ENCODE measurements around the gene IQGAP1. TPM values are rescaled to one million over a fixed set of nuclear protein-coding genes. Genes with fewer than 3 reads are reported as not detected.

The IQGAP1 gene
- total RNA-seq, 1 experiment from 2014 or later = 72.4 TPM

DNA sequence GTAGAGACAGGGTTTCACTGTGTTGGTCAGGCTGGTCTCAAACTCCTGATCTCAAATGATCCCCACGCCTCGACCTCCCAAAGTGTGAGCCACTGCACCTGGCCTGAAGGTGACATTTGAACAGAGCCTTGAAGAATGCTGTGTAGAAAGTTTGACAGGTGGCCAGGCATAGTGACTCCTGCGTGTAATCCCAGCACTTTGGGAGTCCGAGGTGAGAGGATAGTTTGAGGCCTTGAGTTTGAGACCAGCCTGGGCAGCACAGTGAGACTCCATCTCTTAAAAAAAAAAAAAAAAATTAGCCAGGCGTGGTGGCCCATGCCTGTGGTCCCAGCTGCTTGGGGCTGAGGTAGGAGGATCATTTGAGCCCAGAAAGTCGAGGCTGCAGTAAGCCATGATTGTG, 1.5 kb downstream of the IQGAP1 start:
- H3K14ac ChIP-seq (ENCODE audit: insufficient read depth, low read length) = no peak overlapping the region
- Mint-ChIP-seq H3K27me3 (ENCODE audit: low read depth) (no peaks in the 10 kb centered on the region), H3K27ac (peak overlapping the region in 1 of 3 experiments; percentile 13; a peak in 3 of 7 replicates), H3K9me3 (no peaks in the 10 kb centered on the region), H3K4me1 (peaks cover 53 to 56% of the 10 kb centered on the region in 2 experiments), H3K36me3 (ENCODE audit: insufficient read depth in 1 of 3, low read depth in 3 of 3) (peaks cover 4 to 20% (median 8%) of the 10 kb centered on the region in 3 experiments; a peak in 5 of 7 replicates), H3K4me3 (peak overlapping the region; percentile 80 to 83)
- H3K9me3 ChIP-seq (ENCODE audit: control insufficient read depth, low read depth, low read length) = no peaks in the 10 kb centered on the region
- H2BK120ac ChIP-seq (ENCODE audit: low read depth, low read length, poor library complexity, severe bottlenecking) = no peak overlapping the region
- H3K79me1 ChIP-seq (ENCODE audit: insufficient read depth, low read depth, low read length, poor library complexity, severe bottlenecking) = no peaks in the 10 kb centered on the region
- no peak overlapping the region for H3K4ac ChIP-seq (ENCODE audit: low read depth, low read length)
- peaks cover 11% of the 10 kb centered on the region for H3K23me2 ChIP-seq (ENCODE audit: insufficient read length, low read depth, low read length, poor library complexity, severe bottlenecking)
- no peak overlapping the region for H3K27ac ChIP-seq (ENCODE audit: insufficient read length, low read depth, low read length)
- H2BK15ac ChIP-seq (ENCODE audit: low read depth, low read length) = no peak overlapping the region
- WGBS (ENCODE audit: extremely low coverage, insufficient read length, low lambda C conversion rate) = no CpG with 5 or more reads among the region's 6 CpGs
- no peak overlapping the region for H4K91ac ChIP-seq (ENCODE audit: insufficient read length, low read depth, low read length)
- peak overlapping the region; percentile 99 for H3K4me2 ChIP-seq (ENCODE audit: insufficient read depth, insufficient read length, low read length)
- H4K8ac ChIP-seq (replicated peaks; ENCODE audit: insufficient read length, low read depth, low read length) = no peak overlapping the region
- H3K56ac ChIP-seq (ENCODE audit: insufficient read length, low read depth, low read length) = no peak overlapping the region
- no peak overlapping the region for H3K9ac ChIP-seq (ENCODE audit: extremely low read depth, insufficient read length, low read length)
- H3K27me3 ChIP-seq (ENCODE audit: insufficient read depth, low read length) = no peaks in the 10 kb centered on the region
- H3K23ac ChIP-seq (ENCODE audit: insufficient read length, low read depth, low read length) = no peak overlapping the region
- H3T11ph ChIP-seq (ENCODE audit: low read length) = no peak overlapping the region
- no peak for DNase-seq
- H2AFZ ChIP-seq (ENCODE audit: low read length) = no peak overlapping the region
- H2BK20ac ChIP-seq (ENCODE audit: low read depth, low read length, poor library complexity, severe bottlenecking) = no peak overlapping the region
- H2BK12ac ChIP-seq (ENCODE audit: insufficient read length, low read depth, low read length) = no peak overlapping the region
- no peak overlapping the region for H2AK5ac ChIP-seq (ENCODE audit: insufficient read length, low read length)
- no peaks in the 10 kb centered on the region for H4K20me1 ChIP-seq (ENCODE audit: control insufficient read depth, insufficient read depth, insufficient read length)
- no peak overlapping the region for H2BK5ac ChIP-seq (ENCODE audit: insufficient read length, low read length)
- H4K5ac ChIP-seq (ENCODE audit: insufficient read length, low read depth, low read length) = no peak overlapping the region
- H3K79me2 ChIP-seq (ENCODE audit: insufficient read depth, low read length) = peaks cover 7% of the 10 kb centered on the region; the same call in 1 of the 2 replicates
- H3K4me1 ChIP-seq (ENCODE audit: insufficient read depth, low read length) = peaks cover 8% of the 10 kb centered on the region; the same call in 1 of the 2 replicates
- no peak overlapping the region for H3K18ac ChIP-seq (ENCODE audit: insufficient read length, low read depth, low read length)
- TF ChIP-seq CTCF (conservative IDR thresholded peaks at IDR 0.05) = no peak

Data from H9 (cell line).